Epithelial cell of alveolus of lung (primary cell): ENCODE data around the gene SLC46A1. TPM values are rescaled to one million over a fixed set of nuclear protein-coding genes. Genes with fewer than 3 reads are reported as not detected.

ENCODE experiments used
- total RNA-seq: library from RNA; depleted of rRNA; stranded (reverse); fragments of >200 nt; gene quantifications from 2 replicates; pipeline ENCODE4 v1.2.1, GENCODE V29; 2015

The SLC46A1 gene
- total RNA-seq = 2.3 and 4.9 TPM in 2 replicates

DNA sequence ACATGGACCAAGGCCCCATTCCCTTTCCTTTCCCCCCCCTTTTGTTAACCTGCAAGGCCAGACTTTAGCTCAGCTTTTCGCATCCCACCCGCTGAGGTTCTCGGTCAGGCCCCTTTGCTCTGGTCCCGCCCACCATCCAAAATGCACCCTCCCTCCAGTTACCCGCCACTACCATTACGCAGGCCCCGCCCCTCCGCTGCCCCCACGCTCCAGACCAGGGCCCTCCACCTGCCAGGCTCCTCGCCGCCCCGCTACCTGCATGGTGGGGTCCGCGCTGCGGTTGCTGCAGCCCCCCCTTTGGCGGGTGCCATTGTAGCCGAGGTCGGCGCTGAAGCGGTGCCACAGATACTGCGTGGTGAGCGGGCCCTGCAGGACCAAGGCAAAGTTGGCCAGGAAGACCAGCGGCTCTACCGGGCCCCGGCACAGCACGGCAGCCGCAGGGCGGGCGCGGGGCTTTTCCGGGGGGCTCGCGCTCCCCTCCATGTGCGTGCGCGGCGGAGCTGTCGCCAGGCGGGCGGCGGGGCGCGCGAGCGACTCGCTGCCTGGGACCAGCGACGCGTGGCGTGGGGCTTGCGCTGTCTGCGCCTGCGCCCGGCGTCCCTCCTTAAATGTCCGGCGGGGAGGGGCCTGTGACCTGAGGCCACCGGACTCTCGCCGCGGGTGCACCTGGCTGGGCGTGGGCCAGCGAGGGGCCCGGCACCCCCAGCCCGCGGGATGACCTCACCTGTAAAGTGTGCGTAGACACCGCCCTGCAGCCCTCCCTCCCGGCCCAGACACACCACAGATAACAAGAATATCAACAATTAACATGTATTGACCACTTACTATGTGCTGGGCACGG is at the start of gene SLC46A1:
TSS of gene SLC46A1 (minus strand) at position 581 of the 841 bp plus-strand sequence. CDS start at position 483, 98 bp downstream.

DNA sequence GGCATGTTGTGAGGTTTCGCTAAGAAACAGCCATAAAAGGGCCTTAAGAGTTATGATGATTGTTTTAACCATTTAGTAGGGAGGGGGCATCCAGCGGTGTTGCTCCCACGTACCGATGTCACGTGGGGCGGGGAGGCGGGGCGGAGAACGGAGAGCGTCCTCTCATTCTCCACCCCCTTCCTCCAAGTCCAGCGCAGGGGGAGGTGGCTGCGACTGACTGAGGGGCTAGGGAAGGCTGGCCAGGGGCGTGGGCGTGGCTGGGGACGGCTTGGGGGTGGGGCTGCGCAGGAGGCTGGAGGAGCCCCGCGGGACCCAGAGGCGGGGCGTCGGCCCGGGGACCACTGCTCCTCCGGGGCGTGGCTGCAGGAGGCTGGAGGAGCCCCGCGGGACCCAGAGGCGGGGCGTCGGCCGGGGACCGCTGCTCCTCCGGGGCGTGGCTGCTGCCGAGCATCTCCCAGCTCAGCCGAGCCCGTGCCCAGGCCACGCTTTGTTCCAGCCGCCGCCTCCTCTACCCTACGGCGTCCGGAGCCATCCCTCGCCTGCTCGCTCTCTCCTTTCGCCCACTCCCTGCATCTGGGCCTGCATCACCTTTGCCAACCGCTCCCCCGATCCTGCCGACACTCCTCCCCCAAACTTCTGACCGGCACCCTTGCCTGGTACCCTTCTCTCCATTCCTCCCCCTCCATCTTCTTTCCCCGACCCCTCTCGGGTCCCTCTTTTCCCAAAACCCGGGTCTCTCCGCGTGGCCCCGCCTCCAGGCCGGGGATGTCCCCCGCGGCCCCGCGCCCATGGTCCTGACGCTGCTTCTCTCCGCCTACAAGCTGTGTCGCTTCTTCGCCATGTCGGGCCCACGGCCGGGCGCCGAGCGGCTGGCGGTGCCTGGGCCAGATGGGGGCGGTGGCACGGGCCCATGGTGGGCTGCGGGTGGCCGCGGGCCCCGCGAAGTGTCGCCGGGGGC is 34.5 kb downstream of the SLC46A1 start, which contains the start of gene SARM1:
TSS of gene SARM1 (plus strand) at position 450 of the 958 bp plus-strand sequence. CDS start at position 789, 339 bp downstream.

DNA sequence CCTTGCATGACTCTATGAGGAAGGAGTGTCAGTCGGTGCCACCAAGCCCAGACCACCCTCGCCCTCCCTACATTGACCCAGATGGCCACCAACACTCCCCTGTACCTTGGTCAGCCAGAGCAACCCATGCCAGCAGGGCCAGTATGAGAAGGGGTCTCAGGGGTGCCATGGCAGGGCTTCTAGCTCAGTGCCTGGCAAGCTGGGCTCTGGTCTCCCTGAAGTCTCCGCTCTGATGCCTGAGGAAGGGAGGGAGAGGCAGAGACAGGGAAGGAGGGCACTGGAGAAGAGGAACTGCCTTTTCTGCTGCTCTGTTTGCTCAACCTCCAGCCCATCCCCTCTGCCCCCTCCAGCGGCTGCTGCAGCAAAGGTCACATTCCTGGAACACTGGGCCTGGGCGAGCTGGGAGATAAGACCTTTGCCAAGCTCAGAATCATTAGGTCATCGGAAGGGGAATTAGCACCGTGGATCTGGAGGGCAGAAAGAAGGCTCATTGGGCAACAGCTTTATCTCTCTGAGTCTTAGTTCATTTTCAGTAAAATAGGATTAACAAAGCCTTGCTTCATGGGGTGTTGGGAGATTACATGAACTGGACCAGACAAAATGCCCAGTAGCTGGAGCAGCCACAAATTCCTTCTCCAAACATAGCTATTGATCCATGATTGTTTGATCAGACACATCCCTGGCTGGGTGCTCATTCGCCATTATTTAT is 35.8 kb downstream of the SLC46A1 start, which contains the start of gene VTN:
TSS of gene VTN (minus strand) at position 273 of the 709 bp plus-strand sequence. CDS start at position 169, 104 bp downstream.

DNA sequence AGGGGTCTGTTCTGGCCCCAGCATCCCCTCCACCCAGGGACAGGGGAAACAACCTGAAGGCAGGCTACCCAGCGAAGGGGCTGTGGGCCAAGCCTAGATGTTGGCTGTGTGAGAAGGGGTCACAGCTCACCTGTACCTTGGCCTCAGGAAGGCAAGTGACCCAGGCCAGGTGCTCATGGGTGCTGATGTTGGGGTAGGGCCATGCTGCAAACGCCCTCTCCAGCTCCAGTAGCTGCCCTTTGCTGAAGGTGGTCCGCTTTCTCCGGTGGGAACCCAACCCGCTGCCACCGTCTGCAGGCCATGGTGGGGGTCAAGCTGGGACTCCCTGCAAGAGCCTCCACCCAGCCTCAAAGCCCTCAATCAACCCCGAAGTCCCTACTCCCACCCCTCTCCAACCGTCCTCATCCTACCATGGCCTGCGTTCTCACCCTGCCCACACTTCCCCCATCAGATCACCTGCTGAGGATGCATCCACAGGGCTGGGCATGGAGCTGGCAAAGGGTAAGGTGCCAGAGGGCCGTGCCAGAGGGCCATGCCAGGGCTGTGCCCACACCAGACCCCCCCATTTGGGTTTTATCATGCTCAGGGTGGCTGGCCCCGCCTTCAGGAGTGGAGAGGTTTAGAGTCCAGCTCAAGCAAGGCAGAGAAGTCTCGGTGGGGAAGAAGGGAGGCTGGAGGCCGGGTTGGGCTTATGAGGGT is 41.2 kb downstream of the SLC46A1 start, which contains the start of gene SEBOX:
TSS of gene SEBOX (minus strand) at position 535 of the 699 bp plus-strand sequence. CDS start at position 487, 48 bp downstream.

DNA sequence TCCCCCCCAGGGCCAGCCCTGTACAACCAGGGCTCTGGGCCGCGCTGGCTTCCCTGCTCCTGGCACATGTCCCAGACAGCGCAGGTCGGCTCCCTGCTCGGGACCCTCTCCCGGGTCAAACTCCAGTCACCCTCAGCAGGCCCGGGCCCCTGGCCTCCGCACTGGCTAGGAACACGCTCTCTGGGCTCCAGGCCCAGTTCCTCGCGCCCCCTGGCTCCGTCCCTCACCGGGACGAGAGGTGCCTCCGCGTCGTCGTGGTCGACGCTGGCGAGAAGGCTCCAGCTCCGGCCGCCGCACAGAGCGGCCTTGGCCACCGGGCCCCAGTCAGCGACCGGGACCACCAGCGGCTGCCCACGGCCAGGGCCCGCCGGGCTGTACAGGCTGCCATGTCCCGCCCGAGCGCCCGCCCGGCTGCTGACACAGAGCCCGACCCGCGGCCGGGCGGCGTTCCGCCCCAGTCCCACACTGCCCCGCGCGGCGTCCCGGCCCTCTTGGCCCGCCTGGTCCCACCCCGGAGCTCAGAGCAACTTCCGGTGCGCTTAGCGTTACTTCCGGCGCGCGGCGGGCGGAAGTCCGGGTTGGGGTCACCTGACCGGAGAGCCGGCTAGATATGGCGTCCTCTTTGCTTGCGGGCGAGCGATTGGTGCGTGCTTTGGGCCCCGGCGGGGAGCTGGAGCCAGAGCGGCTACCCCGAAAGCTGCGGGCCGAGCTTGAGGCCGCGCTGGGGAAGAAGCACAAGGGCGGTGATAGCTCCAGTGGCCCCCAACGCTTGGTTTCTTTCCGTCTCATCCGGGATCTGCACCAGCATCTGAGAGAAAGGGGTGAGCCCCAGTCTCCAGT is 48.7 kb downstream of the SLC46A1 start, which contains the start of gene POLDIP2:
TSS of gene POLDIP2 (minus strand) at position 467 of the 840 bp plus-strand sequence. CDS start at position 388, 79 bp downstream.

Other genes with a start within 250 kb of the SLC46A1 start
- 25.1 and 48.7 TPM in 2 replicates for gene TMEM97, start 87.0 kb downstream of the SLC46A1 start, total RNA-seq
- 43.1 and 55.2 TPM in 2 replicates for gene IFT20, start 70.7 kb downstream of the SLC46A1 start, total RNA-seq
- gene TNFAIP1, start 70.5 kb downstream of the SLC46A1 start, total RNA-seq = 21.0 and 33.7 TPM in 2 replicates
- 79.9 and 105 TPM in 2 replicates for gene POLDIP2, start 48.7 kb downstream of the SLC46A1 start, total RNA-seq
- not detected in 2 replicates for gene SEBOX, start 41.0 kb downstream of the SLC46A1 start, total RNA-seq
- 0.16 and 1.4 TPM in 2 replicates for gene VTN, start 35.9 kb downstream of the SLC46A1 start, total RNA-seq
- 7.8 and 10.0 TPM in 2 replicates for gene SARM1, start 34.5 kb downstream of the SLC46A1 start, total RNA-seq
- not detected in 2 replicates for gene SLC13A2, start 67.4 kb upstream of the SLC46A1 start, total RNA-seq
- not detected in 2 replicates for gene FOXN1, start 100.1 kb upstream of the SLC46A1 start, total RNA-seq
- 24.0 and 48.5 TPM in 2 replicates for gene UNC119, start 146.4 kb upstream of the SLC46A1 start, total RNA-seq
- gene PIGS, start 165.3 kb upstream of the SLC46A1 start, total RNA-seq = 68.5 and 114 TPM in 2 replicates
- 130 and 212 TPM in 2 replicates for gene ALDOC, start 170.7 kb upstream of the SLC46A1 start, total RNA-seq
- 19.0 and 26.4 TPM in 2 replicates for gene SPAG5, start 192.8 kb upstream of the SLC46A1 start, total RNA-seq
- 0.91 and 3.7 TPM in 2 replicates for gene RSKR, start 208.0 kb upstream of the SLC46A1 start, total RNA-seq
- 79.1 and 90.8 TPM in 2 replicates for gene BLTP2, start 238.9 kb upstream of the SLC46A1 start, total RNA-seq